ENCODE data around the gene NDUFA5.
"Not testable (repeated sequence)": the region's sequence is repeated elsewhere in the genome, so short reads cannot be mapped to it uniquely, and the experiment has no call there.

DNA sequence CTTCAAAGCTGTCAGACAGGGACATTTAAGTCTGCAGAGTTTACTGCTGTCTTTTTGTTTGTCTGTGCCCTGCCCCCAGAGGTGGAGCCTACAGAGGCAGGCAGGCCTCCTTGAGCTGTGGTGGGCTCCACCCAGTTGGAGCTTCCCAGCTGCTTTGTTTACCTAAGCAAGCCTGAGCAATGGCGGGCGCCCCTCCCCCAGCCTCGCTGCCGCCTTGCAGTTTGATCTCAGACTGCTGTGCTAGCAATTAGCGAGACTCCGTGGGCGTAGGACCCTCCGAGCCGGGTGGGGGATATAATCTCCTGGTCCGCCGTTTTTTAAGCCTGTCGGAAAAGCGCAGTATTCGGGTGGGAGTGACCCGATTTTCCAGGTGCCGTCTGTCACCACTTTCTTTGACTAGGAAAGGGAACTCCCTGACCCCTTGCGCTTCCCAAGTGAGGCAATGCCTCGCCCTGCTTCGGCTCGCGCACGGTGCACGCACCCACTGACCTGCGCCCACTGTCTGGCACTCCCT is 29.8 kb downstream of the NDUFA5 start:
- TF ChIP-seq, protein P1, sequence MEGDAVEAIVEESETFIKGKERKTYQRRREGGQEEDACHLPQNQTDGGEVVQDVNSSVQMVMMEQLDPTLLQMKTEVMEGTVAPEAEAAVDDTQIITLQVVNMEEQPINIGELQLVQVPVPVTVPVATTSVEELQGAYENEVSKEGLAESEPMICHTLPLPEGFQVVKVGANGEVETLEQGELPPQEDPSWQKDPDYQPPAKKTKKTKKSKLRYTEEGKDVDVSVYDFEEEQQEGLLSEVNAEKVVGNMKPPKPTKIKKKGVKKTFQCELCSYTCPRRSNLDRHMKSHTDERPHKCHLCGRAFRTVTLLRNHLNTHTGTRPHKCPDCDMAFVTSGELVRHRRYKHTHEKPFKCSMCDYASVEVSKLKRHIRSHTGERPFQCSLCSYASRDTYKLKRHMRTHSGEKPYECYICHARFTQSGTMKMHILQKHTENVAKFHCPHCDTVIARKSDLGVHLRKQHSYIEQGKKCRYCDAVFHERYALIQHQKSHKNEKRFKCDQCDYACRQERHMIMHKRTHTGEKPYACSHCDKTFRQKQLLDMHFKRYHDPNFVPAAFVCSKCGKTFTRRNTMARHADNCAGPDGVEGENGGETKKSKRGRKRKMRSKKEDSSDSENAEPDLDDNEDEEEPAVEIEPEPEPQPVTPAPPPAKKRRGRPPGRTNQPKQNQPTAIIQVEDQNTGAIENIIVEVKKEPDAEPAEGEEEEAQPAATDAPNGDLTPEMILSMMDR (conservative IDR thresholded peaks at IDR 0.05 in 1 of 2, IDR thresholded peaks at IDR 0.05 in 1 of 2; ENCODE audit: low read depth in 1 of 2, low read length in 2 of 2) = not testable (repeated sequence)
- TF ChIP-seq EZH2 (IDR thresholded peaks at IDR 0.05; ENCODE audit: low read length, missing control alignments) = not testable (repeated sequence)

Measured in fibroblast of lung (primary cell).